DMS153 (cell line): ENCODE data around the gene STMN3.

Experiments used
- DNase-seq: peaks from one replicate; lab custom pipeline; 2025; lab: John Stamatoyannopoulos, UW

Gene STMN3

GRCh38 chr20:63653041-63653973 is at the start of gene STMN3:
Gene STMN3, minus strand, starts transcription at chr20:63653424. Its CDS starts 79 bp downstream, at chr20:63653345.
- peak; percentile 71 for DNase-seq

- no peak for DNase-seq
Measured at GRCh38 chr20:63702036-63702665, 48.9 kb upstream of the STMN3 start.

- no peak for DNase-seq
Measured at GRCh38 chr20:63701329-63702035, 48.3 kb upstream of the STMN3 start.

GRCh38 chr20:63701051-63701328 is 47.8 kb upstream of the STMN3 start:
- DNase-seq: no peak

- no peak for DNase-seq
Measured at GRCh38 chr20:63700199-63701050, 47.2 kb upstream of the STMN3 start.

GRCh38 chr20:63699466-63700198 is 46.4 kb upstream of the STMN3 start:
- no peak for DNase-seq

GRCh38 chr20:63698739-63699465 is 45.7 kb upstream of the STMN3 start:
- DNase-seq: no peak

- no peak for DNase-seq
Measured at GRCh38 chr20:63697868-63698545, 44.8 kb upstream of the STMN3 start.

GRCh38 chr20:63697357-63697867 is 44.2 kb upstream of the STMN3 start:
- DNase-seq: no peak

GRCh38 chr20:63696628-63697356 is 43.6 kb upstream of the STMN3 start, which contains the start of gene TNFRSF6B:
Gene TNFRSF6B, plus strand, starts transcription at chr20:63696652. Its CDS starts 116 bp downstream, at chr20:63696768.
- no peak for DNase-seq

GRCh38 chr20:63696306-63696627 is 43.0 kb upstream of the STMN3 start:
- DNase-seq: no peak

- no peak for DNase-seq
Measured at GRCh38 chr20:63695424-63696305, 42.4 kb upstream of the STMN3 start.

- no peak for DNase-seq
Measured at GRCh38 chr20:63694584-63695423, 41.6 kb upstream of the STMN3 start.

GRCh38 chr20:63693733-63694583 is 40.7 kb upstream of the STMN3 start:
- DNase-seq: no peak

- DNase-seq: no peak
Measured at GRCh38 chr20:63693083-63693732, 40.0 kb upstream of the STMN3 start.
